BLaER1 treated with 17β-estradiol and CSF1 and Interleukin-3, amounts not matched to agents 10 nM and 100 nM (cell line): ENCODE measurements around the gene DNM3.

ENCODE experiments used
- H3K27ac ChIP-seq, 11 experiments: shearing (Covaris generic); formaldehyde crosslinking; 2 replicates each; pipeline ENCODE4 v1.8.1; 2022
- H3K27me3 ChIP-seq, 11 experiments: shearing (Covaris generic); formaldehyde crosslinking; 2 replicates each; pipeline ENCODE4 v1.8.1; 2022
- H3K36me3 ChIP-seq, 11 experiments: shearing (Covaris generic); formaldehyde crosslinking; 2 replicates each; pipeline ENCODE4 v1.8.1; 2022
- H3K4me1 ChIP-seq, 10 experiments: shearing (Covaris generic); formaldehyde crosslinking; 2 replicates each; pipeline ENCODE4 v1.8.1; 2022
- H3K4me2 ChIP-seq, 11 experiments: shearing (Covaris generic); formaldehyde crosslinking; 2 replicates each; pipeline ENCODE4 v1.8.1; 2022
- H3K4me3 ChIP-seq, 10 experiments: shearing (Covaris generic); formaldehyde crosslinking; 2 replicates each; pipeline ENCODE4 v1.8.1; 2022
- H3K9ac ChIP-seq, 11 experiments: shearing (Covaris generic); formaldehyde crosslinking; 2 replicates each; pipeline ENCODE4 v1.8.1; 2022
- H3K9me3 ChIP-seq, 11 experiments: shearing (Covaris generic); formaldehyde crosslinking; replicated peaks in 1 of 11; 2 replicates each; pipeline ENCODE4 v1.8.1; 2022
- H4K20me1 ChIP-seq, 11 experiments: shearing (Covaris generic); formaldehyde crosslinking; 2 replicates each; pipeline ENCODE4 v1.8.1; 2022
- Cebpa-rat ChIP-seq, 11 experiments: shearing (Covaris generic); IDR thresholded peaks; 2 replicates each; pipeline ENCODE4 v1.8.1; 2022

DNM3 gene

DNA sequence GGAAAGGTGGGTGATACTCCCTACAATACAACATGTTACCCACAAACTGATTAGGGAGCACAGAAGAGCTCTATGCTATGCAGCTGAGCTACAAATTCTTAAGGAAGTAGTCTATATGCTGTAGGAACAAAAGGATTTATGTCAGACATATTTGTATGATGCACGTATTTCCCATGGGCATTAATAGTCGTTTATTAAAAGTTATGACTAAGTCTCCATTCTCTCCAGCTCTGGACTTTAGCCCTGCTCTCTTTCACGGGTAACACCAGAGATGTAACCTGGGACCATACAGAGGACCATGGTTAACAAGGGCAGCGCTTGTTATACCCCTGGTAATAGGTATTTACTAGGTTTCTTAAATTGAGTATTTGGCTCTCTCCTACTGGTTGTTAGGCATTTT lies 411.0 kb downstream of the DNM3 start:
- no peak overlapping the region for H3K4me3 ChIP-seq
- H3K9ac ChIP-seq: no peak overlapping the region
- no peak for TF ChIP-seq Cebpa-rat (IDR thresholded peaks at IDR 0.05)
- H3K4me1 ChIP-seq: peaks cover 6 to 18% (median 15%) of the 10 kb centered on the region in 10 experiments
- no peaks in the 10 kb centered on the region for H4K20me1 ChIP-seq
- no peak overlapping the region for H3K27ac ChIP-seq
- H3K27me3 ChIP-seq: no peaks in the 10 kb centered on the region
- H3K36me3 ChIP-seq: no peaks in the 10 kb centered on the region
- no peak overlapping the region for H3K4me2 ChIP-seq
- no peaks in the 10 kb centered on the region for H3K9me3 ChIP-seq

DNA sequence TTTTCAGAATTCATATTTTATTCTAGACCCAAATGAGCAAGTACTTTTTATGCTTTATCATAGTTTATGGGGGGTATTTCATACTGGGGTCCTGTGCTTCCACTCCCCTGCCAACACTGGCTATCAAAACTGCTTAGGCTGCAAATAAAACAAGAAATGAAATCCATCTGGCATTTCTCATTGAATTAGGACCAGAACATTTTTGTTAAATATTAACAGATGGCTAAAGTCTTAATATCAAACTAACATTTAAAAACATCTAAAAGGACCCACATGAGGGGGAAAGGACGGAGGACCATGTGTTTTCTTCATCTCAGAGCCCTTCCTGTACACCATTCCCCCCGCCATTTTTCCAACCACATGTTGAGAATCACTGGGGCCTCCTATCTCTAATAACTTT lies 411.7 kb downstream of the DNM3 start:
- H4K20me1 ChIP-seq: no peaks in the 10 kb centered on the region
- H3K4me3 ChIP-seq: no peak overlapping the region
- no peaks in the 10 kb centered on the region for H3K9me3 ChIP-seq
- peaks cover 6 to 18% (median 15%) of the 10 kb centered on the region in 10 experiments for H3K4me1 ChIP-seq
- H3K4me2 ChIP-seq: no peak overlapping the region
- H3K27me3 ChIP-seq: no peaks in the 10 kb centered on the region
- no peak overlapping the region for H3K9ac ChIP-seq
- no peak overlapping the region for H3K27ac ChIP-seq
- H3K36me3 ChIP-seq: no peaks in the 10 kb centered on the region
- no peak for TF ChIP-seq Cebpa-rat (IDR thresholded peaks at IDR 0.05)

GRCh38 chr1:172254521-172255222 lies 413.4 kb downstream of the DNM3 start:
- H3K4me1 ChIP-seq: peaks cover 6 to 18% (median 15%) of the 10 kb centered on the region in 10 experiments
- no peak overlapping the region for H3K9ac ChIP-seq
- H3K9me3 ChIP-seq: peaks cover 0 to 5% (median under 1%) of the 10 kb centered on the region in 11 experiments; a peak in 14 of 22 replicates
- H3K27ac ChIP-seq: no peak overlapping the region
- no peaks in the 10 kb centered on the region for H3K36me3 ChIP-seq
- no peaks in the 10 kb centered on the region for H3K27me3 ChIP-seq
- H3K4me2 ChIP-seq: peak overlapping the region; percentile 22 to 68 (median 47)
- no peaks in the 10 kb centered on the region for H4K20me1 ChIP-seq
- no peak for TF ChIP-seq Cebpa-rat (IDR thresholded peaks at IDR 0.05)
- H3K4me3 ChIP-seq: no peak overlapping the region

GRCh38 chr1:172255223-172255560 lies 413.9 kb downstream of the DNM3 start:
- H3K4me3 ChIP-seq: no peak overlapping the region
- H3K9ac ChIP-seq: no peak overlapping the region
- no peak for TF ChIP-seq Cebpa-rat (IDR thresholded peaks at IDR 0.05)
- H3K27me3 ChIP-seq: no peaks in the 10 kb centered on the region
- H3K4me1 ChIP-seq: peaks cover 6 to 18% (median 15%) of the 10 kb centered on the region in 10 experiments
- H3K4me2 ChIP-seq: peak overlapping the region; percentile 22 to 68 (median 47)
- H3K36me3 ChIP-seq: no peaks in the 10 kb centered on the region
- H3K9me3 ChIP-seq: peaks cover 0 to 10% (median 6%) of the 10 kb centered on the region in 11 experiments; a peak in 16 of 22 replicates
- H4K20me1 ChIP-seq: no peaks in the 10 kb centered on the region
- H3K27ac ChIP-seq: no peak overlapping the region

GRCh38 chr1:172265905-172266304 lies 424.6 kb downstream of the DNM3 start:
- H3K4me3 ChIP-seq: no peak overlapping the region
- H3K9me3 ChIP-seq: peaks cover 12 to 27% (median 18%) of the 10 kb centered on the region in 11 experiments
- H3K36me3 ChIP-seq: no peaks in the 10 kb centered on the region
- no peaks in the 10 kb centered on the region for H3K4me1 ChIP-seq
- no peak for TF ChIP-seq Cebpa-rat (IDR thresholded peaks at IDR 0.05)
- H3K4me2 ChIP-seq: no peak overlapping the region
- H4K20me1 ChIP-seq: no peaks in the 10 kb centered on the region
- H3K27me3 ChIP-seq: no peaks in the 10 kb centered on the region
- no peak overlapping the region for H3K27ac ChIP-seq
- no peak overlapping the region for H3K9ac ChIP-seq

DNA sequence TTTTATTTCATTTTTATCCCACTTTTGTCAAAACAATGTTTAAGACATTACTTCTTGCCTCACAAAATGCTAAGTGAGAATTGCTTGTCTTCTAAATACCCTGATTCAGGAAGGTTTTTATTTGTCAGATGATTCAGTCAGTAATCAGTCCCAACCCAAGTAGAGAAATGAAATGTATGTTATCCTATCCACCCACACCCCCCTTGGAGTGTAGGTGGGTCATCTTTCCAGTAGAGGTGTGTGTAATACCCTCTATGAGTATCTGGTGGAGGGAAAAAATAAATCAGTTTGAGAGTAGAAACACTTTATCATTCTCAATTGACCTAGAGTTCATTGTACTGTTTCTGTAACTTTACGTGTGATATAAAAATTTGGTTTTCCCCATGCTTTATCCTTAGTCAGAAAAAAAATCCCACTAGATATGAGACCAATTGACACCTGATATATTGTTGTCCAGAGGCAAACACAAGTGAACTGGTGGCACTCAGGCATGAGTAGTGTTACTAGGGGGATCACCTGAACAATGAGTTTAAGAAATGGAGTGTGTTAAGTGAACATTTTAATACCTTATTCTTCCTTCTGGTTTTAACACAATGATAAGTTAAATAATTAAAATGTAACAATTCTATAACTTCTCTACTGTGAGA lies 425.4 kb downstream of the DNM3 start:
- Histone ChIP-seq H3K9ac (no peak overlapping the region), H3K27ac (no peak overlapping the region), H3K4me1 (no peaks in the 10 kb centered on the region), H3K27me3 (no peaks in the 10 kb centered on the region), H3K9me3 (peaks cover 5 to 19% (median 10%) of the 10 kb centered on the region in 11 experiments), H3K4me3 (no peak overlapping the region), H3K36me3 (no peaks in the 10 kb centered on the region), H3K4me2 (no peak overlapping the region), H4K20me1 (no peaks in the 10 kb centered on the region)
- TF ChIP-seq Cebpa-rat (IDR thresholded peaks at IDR 0.05): no peak

GRCh38 chr1:172268237-172268636 lies 426.9 kb downstream of the DNM3 start:
- no peak overlapping the region for H3K4me3 ChIP-seq
- no peaks in the 10 kb centered on the region for H3K36me3 ChIP-seq
- H3K27me3 ChIP-seq: no peaks in the 10 kb centered on the region
- H3K4me2 ChIP-seq: no peak overlapping the region
- no peak overlapping the region for H3K9ac ChIP-seq
- H3K9me3 ChIP-seq: peaks cover 0 to 8% (median 0%) of the 10 kb centered on the region in 11 experiments; a peak in 5 of 22 replicates
- no peak for TF ChIP-seq Cebpa-rat (IDR thresholded peaks at IDR 0.05)
- H3K4me1 ChIP-seq: no peaks in the 10 kb centered on the region
- H4K20me1 ChIP-seq: no peaks in the 10 kb centered on the region
- no peak overlapping the region for H3K27ac ChIP-seq

GRCh38 chr1:172269084-172269483 lies 427.8 kb downstream of the DNM3 start:
- Histone ChIP-seq H3K9me3 (no peaks in the 10 kb centered on the region; a peak in 1 of 22 replicates), H3K9ac (no peak overlapping the region), H4K20me1 (no peaks in the 10 kb centered on the region), H3K27me3 (no peaks in the 10 kb centered on the region), H3K4me3 (no peak overlapping the region), H3K4me1 (no peaks in the 10 kb centered on the region), H3K4me2 (no peak overlapping the region), H3K36me3 (no peaks in the 10 kb centered on the region), H3K27ac (no peak overlapping the region)
- TF ChIP-seq Cebpa-rat (IDR thresholded peaks at IDR 0.05): no peak

GRCh38 chr1:172269644-172270043 lies 428.3 kb downstream of the DNM3 start:
- Histone ChIP-seq H3K27me3 (no peaks in the 10 kb centered on the region), H3K36me3 (no peaks in the 10 kb centered on the region), H3K4me2 (no peak overlapping the region), H3K4me1 (no peaks in the 10 kb centered on the region), H3K4me3 (no peak overlapping the region), H3K9ac (no peak overlapping the region), H4K20me1 (no peaks in the 10 kb centered on the region), H3K27ac (no peak overlapping the region), H3K9me3 (no peaks in the 10 kb centered on the region)
- TF ChIP-seq Cebpa-rat (IDR thresholded peaks at IDR 0.05): no peak

- Histone ChIP-seq H4K20me1 (no peaks in the 10 kb centered on the region), H3K27ac (no peak overlapping the region), H3K27me3 (no peaks in the 10 kb centered on the region), H3K9ac (no peak overlapping the region), H3K4me2 (no peak overlapping the region), H3K4me1 (no peaks in the 10 kb centered on the region), H3K36me3 (no peaks in the 10 kb centered on the region), H3K4me3 (no peak overlapping the region), H3K9me3 (no peaks in the 10 kb centered on the region)
- no peak for TF ChIP-seq Cebpa-rat (IDR thresholded peaks at IDR 0.05)
Measured at GRCh38 chr1:172270605-172271004, 429.3 kb downstream of the DNM3 start.
